Measurements from ENCODE around the gene PALD1. TPM values are rescaled to one million over a fixed set of nuclear protein-coding genes. Genes with fewer than 3 reads are reported as not detected.

The PALD1 gene
- total RNA-seq, 1 donor from 2014 or later, result 1.8 TPM

DNA sequence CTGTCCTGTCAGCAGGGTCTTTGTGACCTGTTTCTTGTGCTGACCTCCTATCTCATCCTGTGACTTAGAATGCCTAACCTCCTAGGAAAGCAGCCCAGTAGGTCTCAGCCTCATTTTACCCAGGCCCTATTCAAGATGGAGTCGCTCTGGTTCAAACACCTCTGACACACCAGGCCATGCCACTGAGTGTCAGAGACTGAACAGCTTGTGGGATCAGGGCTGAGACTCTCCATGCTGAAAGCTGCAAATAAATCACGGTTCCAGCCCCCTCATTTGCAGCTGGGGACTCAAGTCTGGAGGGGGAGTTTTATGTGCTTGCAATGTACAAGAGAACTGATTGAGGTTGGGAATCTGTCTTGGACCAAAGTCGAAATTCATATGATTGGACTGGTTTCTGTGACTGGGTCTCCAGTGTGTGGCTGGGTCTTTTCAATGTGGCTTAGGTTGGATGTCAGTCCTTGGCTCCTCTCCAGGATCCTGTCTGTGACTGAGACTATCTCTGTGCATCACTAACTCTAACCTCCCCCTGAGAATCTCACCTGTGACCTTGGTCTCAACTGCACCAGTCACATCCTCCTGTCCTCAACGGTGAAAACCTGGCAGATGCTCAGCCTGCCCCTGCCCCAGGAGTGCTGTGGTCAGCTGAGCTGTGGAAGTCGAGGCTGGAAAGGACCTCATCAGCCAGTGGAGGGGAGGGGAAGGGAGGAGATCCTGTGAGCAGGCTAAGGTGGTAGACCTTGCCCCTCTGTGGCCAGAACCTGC lies 112.3 kb downstream of the PALD1 start:
- peaks cover 4% of the 10 kb centered on the region for H3K4me1 Mint-ChIP-seq (ENCODE audit: low read depth, unreplicated experiment)

DNA sequence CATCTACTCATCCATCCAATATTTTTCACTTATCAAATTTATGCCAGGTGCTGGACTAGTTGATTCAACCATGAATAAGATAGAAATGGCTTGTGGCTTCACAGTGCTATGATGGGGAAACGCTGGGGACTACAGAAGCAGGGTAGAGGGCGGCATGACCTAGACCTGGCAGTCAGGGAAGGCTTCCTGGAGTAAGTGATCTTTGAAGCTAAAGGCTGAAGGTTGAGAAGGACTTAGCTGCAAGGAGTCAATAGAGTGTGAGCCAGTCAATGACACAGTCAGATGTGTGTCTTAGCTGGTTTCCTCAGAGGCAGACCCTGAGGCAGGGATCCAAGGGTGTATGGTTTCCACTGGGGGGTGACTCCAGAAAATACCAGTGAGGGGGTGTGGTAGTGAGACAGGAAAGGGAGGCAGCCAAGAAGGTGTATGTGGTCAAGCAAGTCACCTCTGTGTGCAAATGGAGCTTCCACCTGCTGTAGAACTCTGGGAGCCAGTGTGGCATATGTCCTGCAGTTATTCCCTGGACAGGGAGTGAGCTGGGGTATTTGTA lies 113.7 kb downstream of the PALD1 start:
- Histone ChIP-seq H3K4me2 (ENCODE audit: low read length) (no peak overlapping the region), H3K4me1 (ENCODE audit: insufficient read depth, low read length) (no peaks in the 10 kb centered on the region), H3K9me3 (ENCODE audit: insufficient read depth, low read depth, low read length) (no peaks in the 10 kb centered on the region), H4K20me1 (ENCODE audit: insufficient read depth, low read length) (no peaks in the 10 kb centered on the region), H3K9ac (ENCODE audit: low read length) (no peak overlapping the region), H3K4me3 (ENCODE audit: insufficient read depth, low read depth, low read length) (no peak overlapping the region), H3K36me3 (ENCODE audit: insufficient read depth, low read length) (no peaks in the 10 kb centered on the region), H2AFZ (ENCODE audit: low read depth, low read length) (no peak overlapping the region), H3K27ac (ENCODE audit: low read depth, low read length) (no peak overlapping the region), H3K27me3 (ENCODE audit: insufficient read depth, low read length) (peaks cover 7% of the 10 kb centered on the region), H3K79me2 (ENCODE audit: insufficient read depth, low read length) (no peaks in the 10 kb centered on the region)
- Mint-ChIP-seq H3K4me3 (ENCODE audit: unreplicated experiment) (no peak overlapping the region), H3K4me1 (ENCODE audit: low read depth, unreplicated experiment) (peaks cover 11% of the 10 kb centered on the region), H3K36me3 (ENCODE audit: low read depth, unreplicated experiment) (no peaks in the 10 kb centered on the region), H3K27ac (ENCODE audit: unreplicated experiment) (no peak overlapping the region), H3K9me3 (ENCODE audit: unreplicated experiment) (no peaks in the 10 kb centered on the region), H3K27me3 (ENCODE audit: low read depth, unreplicated experiment) (peaks cover 62% of the 10 kb centered on the region)
- TF ChIP-seq, protein P1, sequence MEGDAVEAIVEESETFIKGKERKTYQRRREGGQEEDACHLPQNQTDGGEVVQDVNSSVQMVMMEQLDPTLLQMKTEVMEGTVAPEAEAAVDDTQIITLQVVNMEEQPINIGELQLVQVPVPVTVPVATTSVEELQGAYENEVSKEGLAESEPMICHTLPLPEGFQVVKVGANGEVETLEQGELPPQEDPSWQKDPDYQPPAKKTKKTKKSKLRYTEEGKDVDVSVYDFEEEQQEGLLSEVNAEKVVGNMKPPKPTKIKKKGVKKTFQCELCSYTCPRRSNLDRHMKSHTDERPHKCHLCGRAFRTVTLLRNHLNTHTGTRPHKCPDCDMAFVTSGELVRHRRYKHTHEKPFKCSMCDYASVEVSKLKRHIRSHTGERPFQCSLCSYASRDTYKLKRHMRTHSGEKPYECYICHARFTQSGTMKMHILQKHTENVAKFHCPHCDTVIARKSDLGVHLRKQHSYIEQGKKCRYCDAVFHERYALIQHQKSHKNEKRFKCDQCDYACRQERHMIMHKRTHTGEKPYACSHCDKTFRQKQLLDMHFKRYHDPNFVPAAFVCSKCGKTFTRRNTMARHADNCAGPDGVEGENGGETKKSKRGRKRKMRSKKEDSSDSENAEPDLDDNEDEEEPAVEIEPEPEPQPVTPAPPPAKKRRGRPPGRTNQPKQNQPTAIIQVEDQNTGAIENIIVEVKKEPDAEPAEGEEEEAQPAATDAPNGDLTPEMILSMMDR (IDR thresholded peaks at IDR 0.05; ENCODE audit: insufficient read depth, low read depth, low read length), result no peak
- TF ChIP-seq EZH2 (IDR thresholded peaks at IDR 0.05; ENCODE audit: insufficient read depth, low read length), result no peak
- FAIRE-seq, result no peak
- DNase-seq (ENCODE audit: low read depth), result no peak

More for the DNA sequence above, 112.3 kb downstream of the PALD1 start:
- Mint-ChIP-seq H3K9me3 (ENCODE audit: unreplicated experiment) (peaks cover 3% of the 10 kb centered on the region), H3K4me3 (ENCODE audit: unreplicated experiment) (no peak overlapping the region), H3K36me3 (ENCODE audit: low read depth, unreplicated experiment) (no peaks in the 10 kb centered on the region), H3K27me3 (ENCODE audit: low read depth, unreplicated experiment) (peaks cover 62% of the 10 kb centered on the region), H3K27ac (ENCODE audit: unreplicated experiment) (no peak overlapping the region)
- no peaks in the 10 kb centered on the region for H4K20me1 ChIP-seq (ENCODE audit: insufficient read depth, low read length)
- no peak overlapping the region for H3K4me3 ChIP-seq (ENCODE audit: insufficient read depth, low read depth, low read length)
- H2AFZ ChIP-seq (ENCODE audit: low read depth, low read length), result no peak overlapping the region
- no peaks in the 10 kb centered on the region for H3K9me3 ChIP-seq (ENCODE audit: insufficient read depth, low read depth, low read length)
- FAIRE-seq (no peak), DNase-seq (ENCODE audit: low read depth) (no peak)
- no peaks in the 10 kb centered on the region for H3K79me2 ChIP-seq (ENCODE audit: insufficient read depth, low read length)
- no peak overlapping the region for H3K9ac ChIP-seq (ENCODE audit: low read length)
- no peaks in the 10 kb centered on the region for H3K36me3 ChIP-seq (ENCODE audit: insufficient read depth, low read length)
- no peaks in the 10 kb centered on the region for H3K4me1 ChIP-seq (ENCODE audit: insufficient read depth, low read length)
- no peak for TF ChIP-seq EZH2 (IDR thresholded peaks at IDR 0.05; ENCODE audit: insufficient read depth, low read length)
- TF ChIP-seq, protein P1 (IDR thresholded peaks at IDR 0.05; ENCODE audit: insufficient read depth, low read depth, low read length), result no peak
- H3K4me2 ChIP-seq (ENCODE audit: low read length), result no peak overlapping the region
- H3K27ac ChIP-seq (ENCODE audit: low read depth, low read length), result no peak overlapping the region
- peaks cover 9% of the 10 kb centered on the region for H3K27me3 ChIP-seq (ENCODE audit: insufficient read depth, low read length)
